Hematopoietic multipotent progenitor cell (in vitro differentiated cells): ENCODE measurements around the gene ZNF574. TPM values are rescaled to one million over a fixed set of nuclear protein-coding genes. Genes with fewer than 3 reads are reported as not detected.

Experiments used
- DNase-seq, 3 donors: peaks; one replicate each; pipeline ENCODE4 v3.0.0-alpha.2; 2011 to 2015; ENCODE audit warnings: low read depth in 2 of 3, low spot score in 2 of 3
- total RNA-seq: library from RNA; depleted of rRNA; stranded (reverse); fragments of >200 nt; gene quantifications from one replicate; pipeline ENCODE4 v1.2.3, GENCODE V29; 2012

The ZNF574 gene
- total RNA-seq, 1 donor, result 67.6 TPM

GRCh38 chr19:42121036-42121621 lies 45.2 kb downstream of the ZNF574 start:
- DNase-seq, result peak in 1 of 3 donors; percentile 29

GRCh38 chr19:42121656-42122069 lies 45.7 kb downstream of the ZNF574 start:
- peak in 2 of 3 donors; percentile 92 to 94 for DNase-seq

- no peak for DNase-seq
These were observed 47.0 kb downstream of the ZNF574 start for GRCh38 chr19:42122691-42123607.

- no peak for DNase-seq
These were observed 47.8 kb downstream of the ZNF574 start for GRCh38 chr19:42123765-42124164.

GRCh38 chr19:42124386-42124901 lies 48.5 kb downstream of the ZNF574 start:
- DNase-seq, result no peak

GRCh38 chr19:42125536-42125935 lies 49.6 kb downstream of the ZNF574 start:
- no peak for DNase-seq

- no peak for DNase-seq
These were observed 50.6 kb downstream of the ZNF574 start for GRCh38 chr19:42126574-42126973.

- no peak for DNase-seq
These were observed 53.7 kb downstream of the ZNF574 start for GRCh38 chr19:42129399-42130253.

- no peak for DNase-seq
These were observed 54.2 kb downstream of the ZNF574 start for GRCh38 chr19:42130254-42130573.

Other genes with a start within 250 kb of the ZNF574 start
- not detected for gene LYPD4, start 231.5 kb upstream of the ZNF574 start, total RNA-seq
- not detected for gene DMRTC2, start 231.1 kb upstream of the ZNF574 start, total RNA-seq
- gene RPS19, start 215.9 kb upstream of the ZNF574 start, total RNA-seq, result 3,007 TPM
- 17.2 TPM for gene CD79A, start 198.9 kb upstream of the ZNF574 start, total RNA-seq
- 74.6 TPM for gene ARHGEF1, start 193.0 kb upstream of the ZNF574 start, total RNA-seq
- gene ERFL, start 147.7 kb upstream of the ZNF574 start, total RNA-seq, result under 0.01 TPM
- 172 TPM for gene RABAC1, start 116.8 kb upstream of the ZNF574 start, total RNA-seq
- gene ATP1A3, start 81.9 kb upstream of the ZNF574 start, total RNA-seq, result 5.4 TPM
- gene GRIK5, start 6.0 kb upstream of the ZNF574 start, total RNA-seq, result 22.1 TPM
- 5.7 TPM for gene POU2F2, start 56.3 kb downstream of the ZNF574 start, total RNA-seq
- gene DEDD2, start 141.5 kb downstream of the ZNF574 start, total RNA-seq, result 78.1 TPM
- gene ZNF526, start 144.1 kb downstream of the ZNF574 start, total RNA-seq, result 16.2 TPM
- gene GSK3A, start 166.4 kb downstream of the ZNF574 start, total RNA-seq, result 24.5 TPM
- 39.0 TPM for gene ERF, start 179.0 kb downstream of the ZNF574 start, total RNA-seq
- gene CIC, start 193.1 kb downstream of the ZNF574 start, total RNA-seq, result 43.1 TPM
- 0.54 TPM for gene PRR19, start 226.0 kb downstream of the ZNF574 start, total RNA-seq
- 119 TPM for gene PAFAH1B3, start 226.5 kb downstream of the ZNF574 start, total RNA-seq
- not detected for gene TMEM145, start 237.1 kb downstream of the ZNF574 start, total RNA-seq
- 17.2 TPM for gene MEGF8, start 249.5 kb downstream of the ZNF574 start, total RNA-seq